Uterus (tissue), 2 donors: ENCODE measurements around the gene FN1.

ENCODE experiments used
- POLR2A ChIP-seq, 2 donors: fragments of 450-650 bp; IDR thresholded peaks; one replicate each; pipeline ENCODE4 v1.6.1; 2016; ENCODE audit warnings: antibody characterized with exemption in 2 of 2, mild to moderate bottlenecking in 1 of 2, moderate library complexity in 1 of 2
- TF ChIP-seq, protein P1 (sequence below), 4 experiments: fragments of 200-600 bp in 2 of 4; fragments of 450-650 bp in 2 of 4; sonication (generic) in 2 of 4; IDR thresholded peaks; one replicate each; pipeline ENCODE4 v1.5.1; 2016 to 2019; ENCODE audit warnings: antibody characterized with exemption in 4 of 4, mild to moderate bottlenecking in 2 of 4, moderate library complexity in 1 of 4

DNA sequence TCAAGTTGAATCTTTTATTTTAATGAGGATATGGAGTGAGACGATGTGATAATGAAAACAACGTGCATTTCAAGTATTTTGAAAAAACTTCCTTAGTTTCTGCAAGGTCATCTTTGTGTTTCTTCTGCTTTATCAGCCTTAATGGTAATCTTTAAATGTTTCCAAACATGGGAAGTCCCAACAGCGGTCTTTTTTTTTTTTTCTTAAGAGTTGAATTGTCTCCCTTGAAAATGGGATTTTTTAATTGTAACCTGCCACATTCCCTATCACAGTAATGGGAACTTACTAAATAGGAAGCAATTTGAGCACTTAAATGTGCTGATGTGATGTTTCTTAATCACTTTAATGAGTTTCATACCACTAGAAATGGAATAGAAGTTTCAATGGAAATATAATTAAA is 78.2 kb downstream of the FN1 start:
- TF ChIP-seq, protein P1, sequence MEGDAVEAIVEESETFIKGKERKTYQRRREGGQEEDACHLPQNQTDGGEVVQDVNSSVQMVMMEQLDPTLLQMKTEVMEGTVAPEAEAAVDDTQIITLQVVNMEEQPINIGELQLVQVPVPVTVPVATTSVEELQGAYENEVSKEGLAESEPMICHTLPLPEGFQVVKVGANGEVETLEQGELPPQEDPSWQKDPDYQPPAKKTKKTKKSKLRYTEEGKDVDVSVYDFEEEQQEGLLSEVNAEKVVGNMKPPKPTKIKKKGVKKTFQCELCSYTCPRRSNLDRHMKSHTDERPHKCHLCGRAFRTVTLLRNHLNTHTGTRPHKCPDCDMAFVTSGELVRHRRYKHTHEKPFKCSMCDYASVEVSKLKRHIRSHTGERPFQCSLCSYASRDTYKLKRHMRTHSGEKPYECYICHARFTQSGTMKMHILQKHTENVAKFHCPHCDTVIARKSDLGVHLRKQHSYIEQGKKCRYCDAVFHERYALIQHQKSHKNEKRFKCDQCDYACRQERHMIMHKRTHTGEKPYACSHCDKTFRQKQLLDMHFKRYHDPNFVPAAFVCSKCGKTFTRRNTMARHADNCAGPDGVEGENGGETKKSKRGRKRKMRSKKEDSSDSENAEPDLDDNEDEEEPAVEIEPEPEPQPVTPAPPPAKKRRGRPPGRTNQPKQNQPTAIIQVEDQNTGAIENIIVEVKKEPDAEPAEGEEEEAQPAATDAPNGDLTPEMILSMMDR (IDR thresholded peaks at IDR 0.05): no peak
- TF ChIP-seq POLR2A (IDR thresholded peaks at IDR 0.05): no peak
